Ascending aorta (tissue), 2 donors: Measurements from ENCODE around the gene ALG10B. TPM values are rescaled to one million over a fixed set of nuclear protein-coding genes. Genes with fewer than 3 reads are reported as not detected.
"Not testable (repeated sequence)": the region's sequence is repeated elsewhere in the genome, so short reads cannot be mapped to it uniquely, and the experiment has no call there.

ENCODE experiments used
- DNase-seq, 2 donors: peaks; one replicate each; pipeline ENCODE4 v3.0.0-alpha.2; 2019; ENCODE audit warnings: low spot score in 2 of 2
- H3K27ac ChIP-seq, 2 donors: fragments of 200-600 bp; sonication (generic); one replicate each; pipeline ENCODE4 v1.5.1; 2016 to 2017; ENCODE audit warnings: mild to moderate bottlenecking in 1 of 2
- H3K27me3 ChIP-seq: fragments of 200-600 bp; sonication (generic); one replicate; pipeline ENCODE4 v1.5.1; 2017
- H3K36me3 ChIP-seq, 2 donors: fragments of 200-600 bp; sonication (generic); one replicate each; pipeline ENCODE4 v1.5.1; 2016
- H3K4me1 ChIP-seq, 2 donors: fragments of 200-600 bp; sonication (generic); one replicate each; pipeline ENCODE4 v1.5.1; 2016 to 2017; ENCODE audit warnings: mild to moderate bottlenecking in 1 of 2
- H3K4me3 ChIP-seq, 2 donors: fragments of 200-600 bp; sonication (generic); one replicate each; pipeline ENCODE4 v1.5.1; 2016 to 2017; ENCODE audit warnings: mild to moderate bottlenecking in 1 of 2
- H3K9me3 ChIP-seq, 2 donors: fragments of 200-600 bp; sonication (generic); one replicate each; pipeline ENCODE4 v1.5.1; 2016
- CTCF ChIP-seq, 3 experiments: fragments of 200-600 bp in 2 of 3; fragments of 450-650 bp in 1 of 3; sonication (generic) in 2 of 3; IDR thresholded peaks; one replicate each; pipeline ENCODE4 v1.5.1; 2016 to 2019; ENCODE audit warnings: antibody characterized with exemption in 3 of 3, mild to moderate bottlenecking in 1 of 3, moderate library complexity in 1 of 3
- intact Hi-C: fragments of 100-400 bp; cut with DNase I; formaldehyde crosslinking; loops from one replicate; pipeline ENCODE4 v1.15.1; 2023
- total RNA-seq: library from RNA; depleted of rRNA; stranded (reverse); fragments of >200 nt; gene quantifications from one replicate; pipeline ENCODE4 v1.1.0, GENCODE V29; 2016

The ALG10B gene
- total RNA-seq, 1 donor from 2014 or later: 9.2 TPM

DNA sequence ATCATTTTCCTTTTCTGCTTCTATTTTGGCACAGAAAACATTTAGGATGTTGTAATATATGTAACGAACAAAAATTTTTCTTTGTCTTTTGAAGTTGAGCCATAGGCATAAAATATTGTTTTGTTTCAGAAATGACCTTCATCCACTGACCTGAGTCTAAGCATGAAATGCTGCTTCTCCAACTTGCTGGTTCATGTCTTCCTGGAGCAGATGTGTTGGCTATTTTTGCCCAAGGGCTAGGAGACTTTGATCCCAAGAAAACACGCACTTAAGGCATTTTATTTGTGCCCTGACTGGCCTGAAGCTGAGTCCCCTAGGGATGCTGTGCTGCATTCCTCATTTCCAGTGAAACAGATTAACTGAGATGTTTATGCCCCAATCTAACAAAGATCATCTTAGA, 27.2 kb upstream of the ALG10B start:
- intact Hi-C loops: no loop called here
- Histone ChIP-seq H3K36me3 (no peaks in the 10 kb centered on the region), H3K27me3 (no peaks in the 10 kb centered on the region), H3K27ac (no peak overlapping the region), H3K4me3 (no peak overlapping the region), H3K4me1 (no peaks in the 10 kb centered on the region), H3K9me3 (no peaks in the 10 kb centered on the region)
- DNase-seq: no peak
- no peak for TF ChIP-seq CTCF (IDR thresholded peaks at IDR 0.05)

DNA sequence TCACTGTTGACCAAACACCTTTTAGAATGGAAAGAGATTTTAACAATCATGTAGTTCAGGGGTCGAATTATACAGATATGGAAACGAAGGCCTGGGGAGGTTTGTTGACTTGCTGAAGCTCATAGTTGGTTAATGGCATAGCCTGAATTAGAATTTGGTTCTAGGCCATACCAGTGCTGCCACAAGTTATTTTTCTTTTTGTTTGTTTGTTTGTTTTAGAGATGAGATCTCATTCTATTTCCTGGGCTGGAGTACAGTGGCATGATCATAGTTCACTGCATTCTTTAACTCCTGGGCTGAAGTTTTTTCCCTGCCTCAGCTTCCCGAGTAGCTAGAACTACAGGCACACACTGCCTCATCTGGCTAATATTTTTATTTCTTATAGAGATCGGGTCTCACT, 25.4 kb upstream of the ALG10B start:
- Histone ChIP-seq H3K4me3 (no peak overlapping the region), H3K4me1 (no peaks in the 10 kb centered on the region), H3K9me3 (no peaks in the 10 kb centered on the region), H3K27ac (no peak overlapping the region), H3K27me3 (no peaks in the 10 kb centered on the region), H3K36me3 (no peaks in the 10 kb centered on the region)
- intact Hi-C loops: no loop called here
- no peak for TF ChIP-seq CTCF (IDR thresholded peaks at IDR 0.05)
- no peak for DNase-seq

- intact Hi-C loops, H3K9me3 ChIP-seq, H3K4me1 ChIP-seq, H3K4me3 ChIP-seq, H3K36me3 ChIP-seq, H3K27me3 ChIP-seq, DNase-seq, H3K27ac ChIP-seq: not testable (repeated sequence)
Observed at GRCh38 chr12:38302972-38303371, 13.6 kb upstream of the ALG10B start.

GRCh38 chr12:38321966-38322365, 5.4 kb downstream of the ALG10B start:
- not testable (repeated sequence) for H3K4me3 ChIP-seq, H3K4me1 ChIP-seq, H3K9me3 ChIP-seq, H3K27me3 ChIP-seq, H3K36me3 ChIP-seq, H3K27ac ChIP-seq, DNase-seq
- intact Hi-C loops: loop anchor here (10.0 kb wide), 1 partner anchor 783 kb away; no protein-coding TSS in a partner anchor

DNA sequence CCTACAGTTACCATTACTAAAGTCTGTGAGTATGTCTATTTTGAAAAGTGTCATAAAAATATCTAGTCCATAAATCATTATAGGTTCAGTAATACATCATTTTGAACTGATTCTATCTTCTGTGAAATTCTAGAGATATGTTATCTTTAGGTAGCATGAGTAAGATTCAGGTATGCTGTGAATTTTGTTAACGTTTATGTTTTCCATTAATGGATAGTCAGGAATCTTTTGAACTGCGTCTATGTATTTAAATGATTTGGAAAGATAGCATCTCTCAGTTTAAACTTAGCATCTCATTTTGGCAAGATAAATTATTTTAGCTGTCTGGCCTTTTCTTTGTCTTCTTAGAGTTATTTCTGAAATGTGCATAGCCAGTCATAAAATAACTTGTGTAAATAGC, 8.3 kb downstream of the ALG10B start:
- DNase-seq: no peak
- Histone ChIP-seq H3K27me3 (no peaks in the 10 kb centered on the region), H3K4me3 (no peak overlapping the region), H3K9me3 (no peaks in the 10 kb centered on the region), H3K4me1 (no peaks in the 10 kb centered on the region), H3K27ac (no peak overlapping the region), H3K36me3 (no peaks in the 10 kb centered on the region)
- no peak for TF ChIP-seq CTCF (IDR thresholded peaks at IDR 0.05)
- intact Hi-C loops: loop anchor here (5.0 to 10.0 kb wide), 2 partner anchors 780 to 947 kb away; no protein-coding TSS in a partner anchor

DNA sequence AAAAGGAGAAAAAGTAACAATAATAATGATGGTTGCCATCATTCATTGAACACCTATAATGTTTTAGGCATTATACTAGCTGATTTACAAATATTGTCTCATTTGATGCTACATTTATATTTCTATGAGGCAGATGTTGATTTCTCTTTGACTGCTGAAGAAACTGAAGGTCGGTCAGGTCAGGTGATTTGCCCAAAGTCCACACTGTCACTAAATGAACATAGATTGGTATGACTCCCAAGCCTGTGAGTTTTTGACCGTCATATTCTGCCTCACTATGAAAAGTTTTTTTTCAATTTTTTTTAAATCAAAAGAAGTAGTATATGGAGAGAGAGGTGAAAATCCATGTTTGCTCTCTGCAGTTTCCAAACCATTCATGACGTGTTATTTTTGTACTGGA, 10.8 kb downstream of the ALG10B start:
- H3K4me3 ChIP-seq: no peak overlapping the region
- intact Hi-C loops: loop anchor here (5.0 to 10.0 kb wide), 2 partner anchors 777 to 945 kb away; no protein-coding TSS in a partner anchor
- H3K9me3 ChIP-seq: no peaks in the 10 kb centered on the region
- TF ChIP-seq CTCF (IDR thresholded peaks at IDR 0.05): no peak
- DNase-seq: no peak
- H3K36me3 ChIP-seq: no peaks in the 10 kb centered on the region
- no peaks in the 10 kb centered on the region for H3K27me3 ChIP-seq
- no peaks in the 10 kb centered on the region for H3K4me1 ChIP-seq
- H3K27ac ChIP-seq: no peak overlapping the region

DNA sequence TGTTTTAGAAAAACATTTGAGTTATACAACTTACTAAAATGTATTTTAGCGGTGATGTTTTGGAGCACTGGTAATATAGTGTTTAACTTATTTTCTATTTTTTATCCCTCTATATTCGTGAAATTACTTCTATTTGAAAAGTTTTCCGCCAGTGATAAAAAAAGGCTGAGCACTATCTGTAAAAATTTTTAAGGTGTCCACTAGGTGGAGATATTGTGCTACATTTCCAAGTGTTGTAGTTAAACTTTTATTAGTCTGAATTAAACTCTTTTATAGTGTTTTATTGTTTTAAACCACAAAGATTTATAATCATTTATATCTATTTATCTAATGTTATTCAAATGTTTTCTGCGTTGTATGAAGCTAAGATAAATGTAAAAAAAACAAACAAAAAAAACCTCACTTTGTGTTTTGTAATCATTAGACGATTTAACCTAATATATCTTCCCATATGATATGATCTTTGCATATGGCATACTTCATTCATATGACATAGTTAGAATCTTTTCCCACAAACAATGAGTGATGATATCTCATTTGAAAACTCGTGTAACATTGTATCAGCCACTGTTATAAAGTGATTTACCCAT, 11.8 kb downstream of the ALG10B start:
- Histone ChIP-seq H3K4me3 (no peak overlapping the region), H3K4me1 (no peaks in the 10 kb centered on the region), H3K27ac (no peak overlapping the region), H3K9me3 (no peaks in the 10 kb centered on the region), H3K36me3 (no peaks in the 10 kb centered on the region), H3K27me3 (no peaks in the 10 kb centered on the region)
- intact Hi-C loops: loop anchor here (5.0 to 10.0 kb wide), 2 partner anchors 776 to 944 kb away; no protein-coding TSS in a partner anchor
- no peak for DNase-seq
- peak; percentile 38 to 62 (median 42) for TF ChIP-seq CTCF (IDR thresholded peaks at IDR 0.05)

DNA sequence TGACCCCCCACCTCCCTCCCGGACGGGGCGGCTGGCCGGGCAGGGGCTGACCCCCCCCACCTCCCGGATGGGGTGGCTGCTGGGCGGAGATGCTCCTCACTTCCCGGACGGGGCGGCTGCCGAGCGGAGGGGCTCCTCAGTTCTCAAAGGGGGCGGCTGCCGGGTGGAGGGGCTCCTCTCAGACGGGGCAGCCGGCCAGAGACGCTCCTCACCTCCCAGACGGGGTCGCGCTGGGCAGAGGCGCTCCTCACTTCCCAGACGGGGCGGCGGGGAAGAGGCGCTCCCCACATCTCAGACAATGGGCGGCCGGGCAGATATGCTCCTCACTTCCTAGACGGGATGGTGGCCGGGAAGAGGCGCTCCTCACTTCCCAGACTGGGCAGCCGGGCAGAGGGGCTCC, 13.8 kb downstream of the ALG10B start:
- H3K27me3 ChIP-seq, H3K36me3 ChIP-seq, H3K4me3 ChIP-seq, H3K27ac ChIP-seq, DNase-seq, H3K4me1 ChIP-seq, intact Hi-C loops, H3K9me3 ChIP-seq: not testable (repeated sequence)
